WTC11 (cell line): Measurements from ENCODE around the gene NEK6. TPM values are rescaled to one million over a fixed set of nuclear protein-coding genes. Genes with fewer than 3 reads are reported as not detected.
A peak's percentile ranks its signal among the peaks of the same experiment; 100 is the strongest.

Experiments
- ATAC-seq: fragments of 200-7000 bp; cut with Tn5 transposase; 2 replicates; pipeline ENCODE4 v1.10.0; 2021; ENCODE audit warnings: mild to moderate bottlenecking, moderate library complexity
- CTCF ChIA-PET: fragments of 300-600 bp; sonication (Branson Sonifier 250); formaldehyde crosslinking; loops from one replicate; lab custom pipeline; 2021; ENCODE audit warnings: antibody characterized with exemption; lab: Charles Lee
- POLR2A ChIA-PET: fragments of 350-600 bp; sonication (Branson Sonifier 250); formaldehyde crosslinking; loops from one replicate; lab custom pipeline; 2021; ENCODE audit warnings: antibody characterized with exemption; lab: Charles Lee
- DNase-seq: peaks from one replicate; pipeline ENCODE4 v3.0.0; 2021; ENCODE audit warnings: low spot score
- H3K27ac Mint-ChIP-seq: 2 replicates; pipeline ENCODE4 v1.8.0; 2021; ENCODE audit warnings: mixed read lengths
- H3K27me3 Mint-ChIP-seq: 2 replicates; pipeline ENCODE4 v1.8.0; 2021; ENCODE audit warnings: low read depth, mild to moderate bottlenecking, moderate library complexity, mixed read lengths
- H3K36me3 Mint-ChIP-seq: 2 replicates; pipeline ENCODE4 v1.8.0; 2021; ENCODE audit warnings: mixed read lengths
- H3K4me1 Mint-ChIP-seq: 2 replicates; pipeline ENCODE4 v1.8.0; 2022; ENCODE audit warnings: mixed read lengths
- H3K4me3 Mint-ChIP-seq: 2 replicates; pipeline ENCODE4 v1.8.0; 2021; ENCODE audit warnings: mild to moderate bottlenecking, moderate library complexity, mixed read lengths
- H3K9me3 Mint-ChIP-seq: 2 replicates; pipeline ENCODE4 v1.8.0; 2021; ENCODE audit warnings: mixed read lengths
- AR ChIP-seq: fragments of 250-450 bp; sonication (Bioruptor Pico); IDR thresholded peaks from 2 replicates; pipeline ENCODE4 v1.9.0; 2021; ENCODE audit warnings: mild to moderate bottlenecking
- ATF2 ChIP-seq: sonication (generic); formaldehyde crosslinking; IDR thresholded peaks from 2 replicates; pipeline ENCODE4 v1.8.1; 2022; ENCODE audit warnings: low read depth, missing genetic modification reagents, borderline replicate concordance
- ATF3 ChIP-seq: sonication (generic); formaldehyde crosslinking; conservative IDR thresholded peaks from 2 replicates; pipeline ENCODE4 v1.8.1; 2022; ENCODE audit warnings: mild to moderate bottlenecking, missing genetic modification reagents
- CDX4 ChIP-seq: fragments of 250-450 bp; sonication (Bioruptor Pico); IDR thresholded peaks from 2 replicates; pipeline ENCODE4 v1.9.0; 2021; ENCODE audit warnings: moderate library complexity, mild to moderate bottlenecking, inconsistent platforms, borderline replicate concordance
- ERG ChIP-seq: fragments of 250-450 bp; sonication (Bioruptor Pico); IDR thresholded peaks from 2 replicates; pipeline ENCODE4 v1.8.0; 2021; ENCODE audit warnings: mild to moderate bottlenecking
- MAX ChIP-seq: sonication (generic); formaldehyde crosslinking; IDR thresholded peaks from 2 replicates; pipeline ENCODE4 v1.8.0; 2022; ENCODE audit warnings: mild to moderate bottlenecking, missing genetic modification reagents
- MLX ChIP-seq: sonication (generic); formaldehyde crosslinking; IDR thresholded peaks from 2 replicates; pipeline ENCODE4 v1.8.1; 2023; ENCODE audit warnings: mild to moderate bottlenecking, missing genetic modification reagents, moderate library complexity
- NFYB ChIP-seq: sonication (generic); formaldehyde crosslinking; conservative IDR thresholded peaks from 2 replicates; pipeline ENCODE4 v1.8.0; 2022; ENCODE audit warnings: low read depth, missing genetic modification reagents
- RORB ChIP-seq: fragments of 250-450 bp; sonication (Bioruptor Pico); IDR thresholded peaks from 2 replicates; pipeline ENCODE4 v1.9.0; 2021; ENCODE audit warnings: mild to moderate bottlenecking
- SP1 ChIP-seq: sonication (generic); formaldehyde crosslinking; conservative IDR thresholded peaks from 2 replicates; pipeline ENCODE4 v1.8.1; 2022; ENCODE audit warnings: missing genetic modification reagents
- ZBTB21 ChIP-seq: sonication (generic); formaldehyde crosslinking; IDR thresholded peaks from 2 replicates; pipeline ENCODE4 v1.8.1; 2023; ENCODE audit warnings: mild to moderate bottlenecking, missing genetic modification reagents, borderline replicate concordance
- ZBTB43 ChIP-seq: sonication (generic); formaldehyde crosslinking; IDR thresholded peaks from 2 replicates; pipeline ENCODE4 v1.8.1; 2023; ENCODE audit warnings: mild to moderate bottlenecking, missing genetic modification reagents
- ZNF121 ChIP-seq: sonication (generic); formaldehyde crosslinking; IDR thresholded peaks from 2 replicates; pipeline ENCODE4 v1.8.0; 2023; ENCODE audit warnings: missing genetic modification reagents
- ZNF396 ChIP-seq: fragments of 250-450 bp; sonication (Bioruptor Pico); IDR thresholded peaks from 2 replicates; pipeline ENCODE4 v1.8.0; 2021; ENCODE audit warnings: mild to moderate bottlenecking, moderate library complexity, borderline replicate concordance
- ZNF416 ChIP-seq: fragments of 250-450 bp; sonication (Bioruptor Pico); IDR thresholded peaks from 2 replicates; pipeline ENCODE4 v1.9.0; 2021; ENCODE audit warnings: mild to moderate bottlenecking, inconsistent platforms
- ZNF512 ChIP-seq: sonication (generic); formaldehyde crosslinking; IDR thresholded peaks from 2 replicates; pipeline ENCODE4 v1.8.1; 2022; ENCODE audit warnings: missing genetic modification reagents, borderline replicate concordance
- ZSCAN18 ChIP-seq: fragments of 250-450 bp; sonication (Bioruptor Pico); IDR thresholded peaks from 2 replicates; pipeline ENCODE4 v2.1.2; 2022; ENCODE audit warnings: mild to moderate bottlenecking, moderate library complexity
- total RNA-seq: library from RNA; stranded (reverse); gene quantifications from 3 replicates; pipeline ENCODE4 v1.2.3, GENCODE V29; 2021

NEK6 gene
- total RNA-seq, 1 experiment from 2014 or later = 23.0 TPM

- TF ChIP-seq MAX (CRISPR knock-in tag) (no peak), MLX (CRISPR knock-in tag) (no peak), ZBTB43 (CRISPR knock-in tag) (no peak), CDX4 (CRISPR knock-in tag) (no peak), ZNF416 (CRISPR knock-in tag) (no peak), ZSCAN18 (no peak)
Observed at GRCh38 chr9:124341455-124342170, 83.9 kb downstream of the NEK6 start (continued).

- Mint-ChIP-seq H3K4me3 (no peak overlapping the region), H3K36me3 (peaks cover 13% of the 10 kb centered on the region), H3K9me3 (peaks cover 10% of the 10 kb centered on the region), H3K4me1 (peaks cover 13% of the 10 kb centered on the region), H3K27ac (peak overlapping the region; percentile 7; the same call in 1 of the 2 replicates), H3K27me3 (no peaks in the 10 kb centered on the region)
- ATAC-seq (no peak), DNase-seq (no peak)
- no peak for TF ChIP-seq ZNF121 (CRISPR knock-in tag)
- no peak for TF ChIP-seq AR
- no peak for TF ChIP-seq ZBTB21
- no peak for TF ChIP-seq ATF3 (CRISPR knock-in tag)
- TF ChIP-seq ZNF396 (CRISPR knock-in tag) = no peak
- no peak for TF ChIP-seq SP1 (CRISPR knock-in tag)
- no peak for TF ChIP-seq NFYB (CRISPR knock-in tag)
- no peak for TF ChIP-seq ERG (CRISPR knock-in tag)
- no peak for TF ChIP-seq ZNF512 (CRISPR knock-in tag)
- TF ChIP-seq RORB (CRISPR knock-in tag) = no peak
- TF ChIP-seq ATF2 = no peak
- ChIA-PET POLR2A (no interaction called here), CTCF (interaction anchor here (0.6 to 2.2 kb wide), 8 partner anchors 8 to 216 kb away, joined by 3 to 10 read pairs (median 4); no protein-coding TSS in a partner anchor)
Observed at GRCh38 chr9:124342402-124342775, 84.6 kb downstream of the NEK6 start.
